Endothelial cell of umbilical vein (primary cell): ENCODE measurements around the gene TEKT5.

Source experiments
- FOS ChIP-seq: IDR thresholded peaks from 2 replicates; pipeline ENCODE4 v1.6.1; 2011; ENCODE audit warnings: mild to moderate bottlenecking, low read length, moderate library complexity, borderline replicate concordance; ENCODE audit not compliant: insufficient read depth
- TF ChIP-seq, protein P1 (sequence below), 2 donors: IDR thresholded peaks; 1 replicate in 1 of 2; 2 replicates in 1 of 2; pipeline ENCODE4 v1.5.1; 2011; ENCODE audit warnings: low read length in 2 of 2, mild to moderate bottlenecking in 2 of 2, moderate library complexity in 2 of 2, control low read depth in 1 of 2, inconsistent platforms in 1 of 2, low read depth in 1 of 2; ENCODE audit not compliant: insufficient read depth in 1 of 2; ENCODE audit errors: extremely low read depth in 1 of 2
- TF ChIP-seq, protein P2 (sequence below): IDR thresholded peaks from 2 replicates; pipeline ENCODE4 v1.6.1; 2011; ENCODE audit not compliant: insufficient read depth, insufficient read length

DNA sequence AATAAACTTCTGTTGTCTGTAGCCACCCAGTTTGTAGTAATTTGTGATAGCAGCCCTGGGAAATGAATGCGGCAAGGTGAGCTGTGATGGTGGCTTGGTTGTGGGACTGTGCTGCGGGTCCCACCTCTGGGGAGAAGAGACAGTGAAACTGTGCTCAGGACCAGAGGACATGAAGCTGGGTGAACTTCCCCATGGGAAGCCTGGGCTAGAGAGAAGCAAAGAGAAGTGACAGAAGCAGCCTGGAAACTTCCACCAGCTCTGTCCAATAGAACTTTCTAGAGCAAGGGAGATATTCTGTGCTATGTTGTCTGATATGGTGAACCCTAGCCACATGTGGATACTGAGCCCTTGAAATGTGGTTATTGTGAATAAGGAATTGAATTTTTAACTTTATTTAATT is 62.8 kb downstream of the TEKT5 start:
- TF ChIP-seq, protein P1, sequence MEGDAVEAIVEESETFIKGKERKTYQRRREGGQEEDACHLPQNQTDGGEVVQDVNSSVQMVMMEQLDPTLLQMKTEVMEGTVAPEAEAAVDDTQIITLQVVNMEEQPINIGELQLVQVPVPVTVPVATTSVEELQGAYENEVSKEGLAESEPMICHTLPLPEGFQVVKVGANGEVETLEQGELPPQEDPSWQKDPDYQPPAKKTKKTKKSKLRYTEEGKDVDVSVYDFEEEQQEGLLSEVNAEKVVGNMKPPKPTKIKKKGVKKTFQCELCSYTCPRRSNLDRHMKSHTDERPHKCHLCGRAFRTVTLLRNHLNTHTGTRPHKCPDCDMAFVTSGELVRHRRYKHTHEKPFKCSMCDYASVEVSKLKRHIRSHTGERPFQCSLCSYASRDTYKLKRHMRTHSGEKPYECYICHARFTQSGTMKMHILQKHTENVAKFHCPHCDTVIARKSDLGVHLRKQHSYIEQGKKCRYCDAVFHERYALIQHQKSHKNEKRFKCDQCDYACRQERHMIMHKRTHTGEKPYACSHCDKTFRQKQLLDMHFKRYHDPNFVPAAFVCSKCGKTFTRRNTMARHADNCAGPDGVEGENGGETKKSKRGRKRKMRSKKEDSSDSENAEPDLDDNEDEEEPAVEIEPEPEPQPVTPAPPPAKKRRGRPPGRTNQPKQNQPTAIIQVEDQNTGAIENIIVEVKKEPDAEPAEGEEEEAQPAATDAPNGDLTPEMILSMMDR (IDR thresholded peaks at IDR 0.05; ENCODE audit: extremely low read depth in 1 of 2, insufficient read depth in 1 of 2, low read depth in 1 of 2, low read length in 2 of 2), result no peak
- TF ChIP-seq FOS, result no peak
- TF ChIP-seq, protein P2, sequence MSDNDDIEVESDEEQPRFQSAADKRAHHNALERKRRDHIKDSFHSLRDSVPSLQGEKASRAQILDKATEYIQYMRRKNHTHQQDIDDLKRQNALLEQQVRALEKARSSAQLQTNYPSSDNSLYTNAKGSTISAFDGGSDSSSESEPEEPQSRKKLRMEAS, result no peak
